DND-41 (cell line): ENCODE results near the gene MCCC1.

Experiments
- EZH2 ChIP-seq: IDR thresholded peaks from 3 replicates; pipeline ENCODE4 v1.6.1; 2012; ENCODE audit warnings: borderline replicate concordance, low read depth, mild to moderate bottlenecking, moderate library complexity, low read length, inconsistent platforms; ENCODE audit not compliant: severe bottlenecking
- TF ChIP-seq, protein P1 (sequence below): IDR thresholded peaks from 2 replicates; pipeline ENCODE4 v1.5.1; 2012; ENCODE audit warnings: borderline replicate concordance, low read length, moderate library complexity, mild to moderate bottlenecking; ENCODE audit not compliant: poor library complexity, severe bottlenecking; ENCODE audit errors: extremely low read depth

DNA sequence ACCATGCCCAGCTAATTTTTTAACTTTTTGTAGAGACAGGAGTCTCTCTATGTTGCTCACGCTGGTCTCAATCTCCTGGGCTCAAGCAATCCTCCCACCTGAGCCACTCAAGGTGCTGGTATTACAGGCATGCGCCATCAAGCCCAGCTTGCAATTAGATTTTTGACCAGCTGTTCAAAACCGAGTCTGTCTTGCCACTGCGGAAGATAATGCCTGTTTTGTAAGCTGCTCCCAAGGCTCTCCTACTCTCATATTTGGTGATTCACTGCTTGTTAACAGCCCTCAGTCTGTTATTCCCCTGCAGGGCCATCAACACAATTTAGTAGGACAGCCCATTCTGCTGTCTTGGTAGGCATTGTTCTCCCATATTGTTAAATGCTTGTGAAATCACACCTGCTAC, 17.8 kb upstream of the MCCC1 start:
- TF ChIP-seq, protein P1, sequence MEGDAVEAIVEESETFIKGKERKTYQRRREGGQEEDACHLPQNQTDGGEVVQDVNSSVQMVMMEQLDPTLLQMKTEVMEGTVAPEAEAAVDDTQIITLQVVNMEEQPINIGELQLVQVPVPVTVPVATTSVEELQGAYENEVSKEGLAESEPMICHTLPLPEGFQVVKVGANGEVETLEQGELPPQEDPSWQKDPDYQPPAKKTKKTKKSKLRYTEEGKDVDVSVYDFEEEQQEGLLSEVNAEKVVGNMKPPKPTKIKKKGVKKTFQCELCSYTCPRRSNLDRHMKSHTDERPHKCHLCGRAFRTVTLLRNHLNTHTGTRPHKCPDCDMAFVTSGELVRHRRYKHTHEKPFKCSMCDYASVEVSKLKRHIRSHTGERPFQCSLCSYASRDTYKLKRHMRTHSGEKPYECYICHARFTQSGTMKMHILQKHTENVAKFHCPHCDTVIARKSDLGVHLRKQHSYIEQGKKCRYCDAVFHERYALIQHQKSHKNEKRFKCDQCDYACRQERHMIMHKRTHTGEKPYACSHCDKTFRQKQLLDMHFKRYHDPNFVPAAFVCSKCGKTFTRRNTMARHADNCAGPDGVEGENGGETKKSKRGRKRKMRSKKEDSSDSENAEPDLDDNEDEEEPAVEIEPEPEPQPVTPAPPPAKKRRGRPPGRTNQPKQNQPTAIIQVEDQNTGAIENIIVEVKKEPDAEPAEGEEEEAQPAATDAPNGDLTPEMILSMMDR: no peak
- TF ChIP-seq EZH2: no peak
